IMR-90 (cell line): ENCODE measurements around the gene PLCG1. TPM values are rescaled to one million over a fixed set of nuclear protein-coding genes. Genes with fewer than 3 reads are reported as not detected.

Experiments
- ATAC-seq: fragments of 200-7000 bp; cut with Tn5 transposase; 2 replicates; pipeline ENCODE4 v1.9.1; 2020; ENCODE audit warnings: low read depth, mild to moderate bottlenecking, moderate library complexity
- BruUV-seq: library from RNA; stranded (reverse); fragments of 400-500 nt; replicated peaks from 2 replicates; lab custom pipeline; 2021; lab: Mats Ljungman, UMichigan
- CTCF ChIA-PET: fragments of 300-600 bp; formaldehyde crosslinking; extraction: SDS; loops from one replicate; lab custom pipeline; 2021; ENCODE audit warnings: antibody characterized with exemption; lab: Yijun Ruan, JAX
- POLR2A ChIA-PET: fragments of 300-600 bp; sonication (Branson Sonifier 250); formaldehyde crosslinking; loops from one replicate; lab custom pipeline; 2022; ENCODE audit warnings: antibody characterized with exemption; ENCODE audit not compliant: unreplicated experiment; lab: Charles Lee
- DNase-seq: peaks from one replicate; pipeline ENCODE4 v3.0.0; 2013
- H2AFZ ChIP-seq: replicated peaks from 2 replicates; pipeline ENCODE3; 2013; ENCODE audit warnings: low read length, mild to moderate bottlenecking; ENCODE audit not compliant: poor library complexity
- H2AK5ac ChIP-seq: 2 replicates; pipeline ENCODE4 v1.6.1; 2013; ENCODE audit warnings: low read depth, low read length, inconsistent platforms
- H2AK9ac ChIP-seq: replicated peaks from 2 replicates; pipeline ENCODE3; 2013; ENCODE audit warnings: mild to moderate bottlenecking, low read depth, low read length, moderate library complexity; ENCODE audit not compliant: poor library complexity
- H2BK120ac ChIP-seq: 2 replicates; pipeline ENCODE4 v1.6.1; 2013; ENCODE audit warnings: low read depth, low read length, inconsistent platforms
- H2BK15ac ChIP-seq: 3 replicates; pipeline ENCODE4 v1.6.1; 2013; ENCODE audit warnings: low read depth, low read length, inconsistent platforms
- H2BK20ac ChIP-seq: 2 replicates; pipeline ENCODE4 v1.6.1; 2013; ENCODE audit warnings: low read depth, mild to moderate bottlenecking, inconsistent platforms, low read length, moderate library complexity
- H2BK5ac ChIP-seq: 2 replicates; pipeline ENCODE4 v1.6.1; 2013; ENCODE audit warnings: mild to moderate bottlenecking, low read depth, low read length, inconsistent platforms; ENCODE audit not compliant: poor library complexity, severe bottlenecking
- H3K14ac ChIP-seq: replicated peaks from 2 replicates; pipeline ENCODE4 v1.6.1; 2013; ENCODE audit warnings: low read depth, low read length, inconsistent platforms
- H3K18ac ChIP-seq: 2 replicates; pipeline ENCODE4 v1.6.1; 2013; ENCODE audit warnings: low read depth, low read length, control low read depth
- H3K23ac ChIP-seq: 2 replicates; pipeline ENCODE4 v1.6.1; 2013; ENCODE audit warnings: low read depth, low read length, inconsistent platforms
- H3K27ac ChIP-seq: 2 replicates; pipeline ENCODE4 v1.5.1; 2013; ENCODE audit warnings: mild to moderate bottlenecking, control low read depth, low read length; ENCODE audit not compliant: insufficient read depth
- H3K27me3 ChIP-seq: 2 replicates; pipeline ENCODE4 v1.6.1; 2013; ENCODE audit warnings: low read length; ENCODE audit not compliant: control insufficient read depth, insufficient read depth
- H3K36me3 ChIP-seq: 2 replicates; pipeline ENCODE4 v1.6.1; 2013; ENCODE audit warnings: low read length, mixed read lengths; ENCODE audit not compliant: control insufficient read depth, insufficient read depth
- H3K4ac ChIP-seq: 2 replicates; pipeline ENCODE4 v1.6.1; 2013; ENCODE audit warnings: low read depth, low read length, inconsistent platforms
- H3K4me1 ChIP-seq: 2 replicates; pipeline ENCODE4 v1.6.1; 2013; ENCODE audit warnings: low read length, mixed read lengths; ENCODE audit not compliant: control insufficient read depth, insufficient read depth
- H3K4me2 ChIP-seq: 2 replicates; pipeline ENCODE4 v1.6.1; 2013; ENCODE audit warnings: low read depth, mild to moderate bottlenecking, control low read depth, low read length, moderate library complexity
- H3K4me3 ChIP-seq: 2 replicates; pipeline ENCODE4 v1.5.1; 2013; ENCODE audit warnings: low read depth, mild to moderate bottlenecking, control low read depth, low read length, moderate library complexity; ENCODE audit not compliant: insufficient read depth
- H3K56ac ChIP-seq: 2 replicates; pipeline ENCODE4 v1.6.1; 2013; ENCODE audit warnings: low read length, inconsistent platforms; ENCODE audit not compliant: insufficient read depth; ENCODE audit errors: extremely low read depth
- H3K79me1 ChIP-seq, 2 experiments: 2 replicates each; pipeline ENCODE4 v1.6.1; 2013; ENCODE audit warnings: low read length in 2 of 2, inconsistent platforms in 1 of 2, low read depth in 1 of 2
- H3K9ac ChIP-seq: 2 replicates; pipeline ENCODE4 v1.6.1; 2013; ENCODE audit warnings: low read depth, low read length, control low read depth
- H3K9me1 ChIP-seq: 2 replicates; pipeline ENCODE4 v1.6.1; 2013; ENCODE audit warnings: low read length, inconsistent platforms; ENCODE audit not compliant: insufficient read depth
- H3K9me3 ChIP-seq: 2 replicates; pipeline ENCODE4 v1.6.1; 2013; ENCODE audit warnings: low read length; ENCODE audit not compliant: control insufficient read depth, insufficient read depth
- H4K20me1 ChIP-seq: 2 replicates; pipeline ENCODE4 v1.6.1; 2013; ENCODE audit warnings: low read length, inconsistent platforms; ENCODE audit not compliant: insufficient read depth
- H4K5ac ChIP-seq: 2 replicates; pipeline ENCODE4 v1.6.1; 2013; ENCODE audit warnings: mild to moderate bottlenecking, low read depth, low read length, control low read depth
- H4K8ac ChIP-seq, 2 experiments: 2 replicates each; pipeline ENCODE4 v1.6.1; 2013; ENCODE audit warnings: low read depth in 2 of 2, low read length in 2 of 2, control low read depth in 1 of 2, inconsistent platforms in 1 of 2
- H4K91ac ChIP-seq: 2 replicates; pipeline ENCODE4 v1.6.1; 2013; ENCODE audit warnings: low read depth, low read length, inconsistent platforms; ENCODE audit not compliant: insufficient read depth
- BHLHE40 ChIP-seq: fragments of 150-350 bp; IDR thresholded peaks from 2 replicates; pipeline ENCODE4 v1.6.1; 2016; ENCODE audit warnings: mild to moderate bottlenecking, low read depth, low read length
- CEBPB ChIP-seq: IDR thresholded peaks from 2 replicates; pipeline ENCODE4 v1.6.1; 2012; ENCODE audit warnings: low read depth, low read length, improper control_type of control experiment
- CTCF ChIP-seq: conservative IDR thresholded peaks from 2 replicates; pipeline ENCODE4 v1.5.1; 2012; ENCODE audit warnings: mild to moderate bottlenecking, low read depth, low read length, improper control_type of control experiment
- FOS ChIP-seq: fragments of 150-350 bp; IDR thresholded peaks from 2 replicates; pipeline ENCODE4 v1.6.1; 2016; ENCODE audit warnings: low read depth, low read length
- MAZ ChIP-seq: IDR thresholded peaks from 2 replicates; pipeline ENCODE4 v1.6.1; 2012; ENCODE audit warnings: low read depth, mild to moderate bottlenecking, low read length, improper control_type of control experiment, moderate library complexity, borderline replicate concordance
- NFE2L2 ChIP-seq: fragments of 150-350 bp; IDR thresholded peaks from 2 replicates; pipeline ENCODE4 v1.6.1; 2016; ENCODE audit warnings: low read depth, mild to moderate bottlenecking, low read length
- POLR2A ChIP-seq: IDR thresholded peaks from 2 replicates; pipeline ENCODE4 v1.6.1; 2012; ENCODE audit warnings: mild to moderate bottlenecking, low read depth, low read length
- RAD21 ChIP-seq: IDR thresholded peaks from 2 replicates; pipeline ENCODE4 v1.6.1; 2012; ENCODE audit warnings: low read length, improper control_type of control experiment
- RCOR1 ChIP-seq: IDR thresholded peaks from 2 replicates; pipeline ENCODE4 v1.6.1; 2012; ENCODE audit warnings: mild to moderate bottlenecking, low read length, improper control_type of control experiment; ENCODE audit not compliant: insufficient replicate concordance
- SMC3 ChIP-seq: fragments of 150-350 bp; IDR thresholded peaks from 2 replicates; pipeline ENCODE4 v1.6.1; 2016; ENCODE audit warnings: low read depth, mild to moderate bottlenecking, antibody characterized with exemption, low read length, moderate library complexity
- USF2 ChIP-seq: fragments of 150-350 bp; IDR thresholded peaks from 2 replicates; pipeline ENCODE4 v1.6.1; 2017; ENCODE audit warnings: mild to moderate bottlenecking, antibody characterized with exemption, low read length, low read depth
- WGBS, 2 experiments: methylation state at CpG; one replicate each; pipeline versions ENCODE4 v1.1.5 to v1.1.7; 2013; ENCODE audit warnings: missing lambda C conversion rate in 2 of 2; ENCODE audit not compliant: insufficient read length in 1 of 2; ENCODE audit errors: extremely low coverage in 2 of 2; 5-methylcytosine and 5-hydroxymethylcytosine counted together
- dilution Hi-C: fragments of 300-500 bp; cut with HindIII; formaldehyde crosslinking; loops from one replicate; pipeline ENCODE4 v1.14.3; 2018; ENCODE audit warnings: low sequenced_read_pairs; ENCODE audit not compliant: unreplicated experiment
- in situ Hi-C: fragments of 300-500 bp; cut with MboI; formaldehyde crosslinking; loops from 3 replicates; pipeline ENCODE4 v1.14.3; 2019; ENCODE audit warnings: low sequenced_read_pairs, inconsistent platforms, mixed read lengths
- intact Hi-C: fragments of 100-400 bp; cut with micrococcal nuclease; formaldehyde crosslinking; loops from 2 replicates; pipeline ENCODE4 v1.10.0; 2022
- polyA plus RNA-seq, 3 experiments: library from polyadenylated mRNA; depleted of rRNA; stranded (reverse); fragments of >200 nt; gene quantifications; 2 replicates each; pipeline ENCODE4 v1.2.3, GENCODE V29; 2012; ENCODE audit warnings: low replicate concordance in 1 of 3
- total RNA-seq: library from RNA; depleted of rRNA; stranded (reverse); fragments of >200 nt; gene quantifications from 2 replicates; pipeline ENCODE4 v1.2.3, GENCODE V29; 2012

The PLCG1 gene
- total and polyA plus RNA-seq, 2 of the 4 experiments (the other 2 are of a cell fraction) = 59.1 to 69.1 TPM

- Histone ChIP-seq H3K18ac (no peak overlapping the region), H3K4me1 (no peaks in the 10 kb centered on the region), H3K4me2 (no peak overlapping the region), H3K27ac (no peak overlapping the region), H3K56ac (no peak overlapping the region), H3K9ac (no peak overlapping the region), H3K23ac (no peak overlapping the region), H2AFZ (no peak overlapping the region), H4K20me1 (no peaks in the 10 kb centered on the region; the same call in 1 of the 2 replicates), H3K9me1 (peaks cover 3% of the 10 kb centered on the region; the same call in 1 of the 2 replicates), H3K79me1 (peaks cover 33 to 42% of the 10 kb centered on the region in 2 experiments), H2AK5ac (no peak overlapping the region), H4K8ac (no peak overlapping the region), H4K5ac (no peak overlapping the region), H3K4ac (no peak overlapping the region), H3K14ac (no peak overlapping the region), H2BK20ac (no peak overlapping the region), H3K27me3 (no peaks in the 10 kb centered on the region), H3K36me3 (peaks cover 54% of the 10 kb centered on the region), H2BK120ac (no peak overlapping the region), H2BK15ac (no peak overlapping the region), H2AK9ac (no peak overlapping the region), H2BK5ac (no peak overlapping the region), H3K9me3 (no peaks in the 10 kb centered on the region), H3K4me3 (no peak overlapping the region), H4K91ac (no peak overlapping the region)
- no CpG with 5 or more reads among the region's 5 CpGs for WGBS, 2 experiments
- ATAC-seq = no peak
- in situ Hi-C loops (no loop called here), dilution Hi-C loops (no loop called here), intact Hi-C loops (no loop called here)
- no TSS peak for BruUV-seq
- DNase-seq = no peak
- CTCF ChIA-PET = no interaction called here
- no peak for TF ChIP-seq USF2
- TF ChIP-seq SMC3 = no peak
- no peak for TF ChIP-seq CTCF
- no peak for TF ChIP-seq MAZ
- no peak for TF ChIP-seq RAD21
- TF ChIP-seq FOS = no peak
- no peak for TF ChIP-seq CEBPB
- no peak for TF ChIP-seq NFE2L2
- no peak for TF ChIP-seq BHLHE40
- no peak for TF ChIP-seq POLR2A
- no peak for TF ChIP-seq RCOR1
- POLR2A ChIA-PET = no interaction called here
Observed at GRCh38 chr20:41111578-41111951, 25.8 kb upstream of the PLCG1 start.
